ENCODE data around the gene AVP. TPM values are rescaled to one million over a fixed set of nuclear protein-coding genes. Genes with fewer than 3 reads are reported as not detected.
A peak's percentile ranks its signal among the peaks of the same experiment; 100 is the strongest.

AVP gene
- total and polyA plus RNA-seq, 2 donors from 2014 or later: 2.1 TPM; not detected in 1

GRCh38 chr20:3045042-3045815 is 39.3 kb downstream of the AVP start:
- DNase-seq (no peak), FAIRE-seq (no peak)
- peak overlapping the region; percentile 45 to 84 (median 55) for H3K4me3 ChIP-seq (ENCODE audit: low read length in 3 of 3)
- TF ChIP-seq, protein P1, sequence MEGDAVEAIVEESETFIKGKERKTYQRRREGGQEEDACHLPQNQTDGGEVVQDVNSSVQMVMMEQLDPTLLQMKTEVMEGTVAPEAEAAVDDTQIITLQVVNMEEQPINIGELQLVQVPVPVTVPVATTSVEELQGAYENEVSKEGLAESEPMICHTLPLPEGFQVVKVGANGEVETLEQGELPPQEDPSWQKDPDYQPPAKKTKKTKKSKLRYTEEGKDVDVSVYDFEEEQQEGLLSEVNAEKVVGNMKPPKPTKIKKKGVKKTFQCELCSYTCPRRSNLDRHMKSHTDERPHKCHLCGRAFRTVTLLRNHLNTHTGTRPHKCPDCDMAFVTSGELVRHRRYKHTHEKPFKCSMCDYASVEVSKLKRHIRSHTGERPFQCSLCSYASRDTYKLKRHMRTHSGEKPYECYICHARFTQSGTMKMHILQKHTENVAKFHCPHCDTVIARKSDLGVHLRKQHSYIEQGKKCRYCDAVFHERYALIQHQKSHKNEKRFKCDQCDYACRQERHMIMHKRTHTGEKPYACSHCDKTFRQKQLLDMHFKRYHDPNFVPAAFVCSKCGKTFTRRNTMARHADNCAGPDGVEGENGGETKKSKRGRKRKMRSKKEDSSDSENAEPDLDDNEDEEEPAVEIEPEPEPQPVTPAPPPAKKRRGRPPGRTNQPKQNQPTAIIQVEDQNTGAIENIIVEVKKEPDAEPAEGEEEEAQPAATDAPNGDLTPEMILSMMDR (IDR thresholded peaks at IDR 0.05; ENCODE audit: borderline replicate concordance, extremely low read depth, insufficient read depth): no peak
- H3K9ac ChIP-seq (ENCODE audit: low read length in 3 of 3): peak overlapping the region; percentile 9 to 49 (median 19)
- H3K9me3 ChIP-seq (ENCODE audit: control insufficient read depth in 2 of 3, insufficient read depth in 1 of 3, low read length in 3 of 3): no peaks in the 10 kb centered on the region
- peaks cover 7 to 29% (median 9%) of the 10 kb centered on the region in 3 donors for H3K36me3 ChIP-seq (ENCODE audit: control insufficient read depth in 2 of 3, insufficient read depth in 3 of 3, low read length in 3 of 3)
- H3K4me1 ChIP-seq (ENCODE audit: control insufficient read depth in 2 of 3, insufficient read depth in 2 of 3, low read depth in 1 of 3, low read length in 3 of 3): peaks cover 4 to 16% (median 12%) of the 10 kb centered on the region in 3 donors
- peak overlapping the region; percentile 84 to 93 for H3K27ac ChIP-seq (ENCODE audit: low read depth in 2 of 2, low read length in 2 of 2)
- no peaks in the 10 kb centered on the region for H3K27me3 ChIP-seq (ENCODE audit: control insufficient read depth, insufficient read depth, low read length)
- intact Hi-C loops (cut with DNase I): no loop called here

- Histone ChIP-seq H3K4me1 (ENCODE audit: control insufficient read depth in 2 of 3, insufficient read depth in 2 of 3, low read depth in 1 of 3, low read length in 3 of 3) (peaks cover 4 to 16% (median 12%) of the 10 kb centered on the region in 3 donors), H3K4me3 (ENCODE audit: low read length in 3 of 3) (no peak overlapping the region), H3K36me3 (ENCODE audit: control insufficient read depth in 2 of 3, insufficient read depth in 3 of 3, low read length in 3 of 3) (peaks cover 7 to 26% (median 9%) of the 10 kb centered on the region in 3 donors), H3K27ac (ENCODE audit: low read depth in 2 of 2, low read length in 2 of 2) (peak overlapping the region in 1 of 2 donors; percentile 84), H3K9me3 (ENCODE audit: control insufficient read depth in 2 of 3, insufficient read depth in 1 of 3, low read length in 3 of 3) (no peaks in the 10 kb centered on the region), H3K9ac (ENCODE audit: low read length in 3 of 3) (no peak overlapping the region), H3K27me3 (ENCODE audit: control insufficient read depth, insufficient read depth, low read length) (no peaks in the 10 kb centered on the region)
- peak in 2 of 5 donors; percentile 61 to 76 for DNase-seq
- intact Hi-C loops (cut with DNase I): no loop called here
- TF ChIP-seq, protein P1 (IDR thresholded peaks at IDR 0.05; ENCODE audit: borderline replicate concordance, extremely low read depth, insufficient read depth): no peak
- FAIRE-seq: no peak
These were observed 40.1 kb downstream of the AVP start for GRCh38 chr20:3044336-3044965.

- H3K4me1 ChIP-seq (ENCODE audit: control insufficient read depth in 2 of 3, insufficient read depth in 2 of 3, low read depth in 1 of 3, low read length in 3 of 3): peaks cover 4 to 16% (median 12%) of the 10 kb centered on the region in 3 donors
- peak in 3 of 5 donors; percentile 25 to 38 (median 32) for DNase-seq
- no peaks in the 10 kb centered on the region for H3K9me3 ChIP-seq (ENCODE audit: control insufficient read depth in 2 of 3, insufficient read depth in 1 of 3, low read length in 3 of 3)
- no peaks in the 10 kb centered on the region for H3K27me3 ChIP-seq (ENCODE audit: control insufficient read depth, insufficient read depth, low read length)
- peak within 1 kb of the TSS in 1 of 3 donors; percentile 65 for H3K9ac ChIP-seq (ENCODE audit: low read length in 3 of 3)
- peaks cover 4 to 28% (median 9%) of the 10 kb centered on the region in 3 donors for H3K36me3 ChIP-seq (ENCODE audit: control insufficient read depth in 2 of 3, insufficient read depth in 3 of 3, low read length in 3 of 3)
- TF ChIP-seq, protein P1 (IDR thresholded peaks at IDR 0.05; ENCODE audit: borderline replicate concordance, extremely low read depth, insufficient read depth): no peak
- FAIRE-seq: no peak
- H3K4me3 ChIP-seq (ENCODE audit: low read length in 3 of 3): peak within 1 kb of the TSS in 1 of 3 donors; percentile 57
- H3K27ac ChIP-seq (ENCODE audit: low read depth in 2 of 2, low read length in 2 of 2): peak within 1 kb of the TSS; percentile 68 to 84
- intact Hi-C loops (cut with DNase I): no loop called here
These were observed 41.2 kb downstream of the AVP start, which contains the start of gene GNRH2 for GRCh38 chr20:3043322-3043721. Gene GNRH2, plus strand, starts transcription at chr20:3043622. Its CDS starts 793 bp downstream, at chr20:3044415.

All from kidney (tissue), 14 donors.